ENCODE data around the gene GJC1.

GRCh38 chr17:44837196-44837595, 7.1 kb upstream of the GJC1 start:
- TF ChIP-seq, protein P1, sequence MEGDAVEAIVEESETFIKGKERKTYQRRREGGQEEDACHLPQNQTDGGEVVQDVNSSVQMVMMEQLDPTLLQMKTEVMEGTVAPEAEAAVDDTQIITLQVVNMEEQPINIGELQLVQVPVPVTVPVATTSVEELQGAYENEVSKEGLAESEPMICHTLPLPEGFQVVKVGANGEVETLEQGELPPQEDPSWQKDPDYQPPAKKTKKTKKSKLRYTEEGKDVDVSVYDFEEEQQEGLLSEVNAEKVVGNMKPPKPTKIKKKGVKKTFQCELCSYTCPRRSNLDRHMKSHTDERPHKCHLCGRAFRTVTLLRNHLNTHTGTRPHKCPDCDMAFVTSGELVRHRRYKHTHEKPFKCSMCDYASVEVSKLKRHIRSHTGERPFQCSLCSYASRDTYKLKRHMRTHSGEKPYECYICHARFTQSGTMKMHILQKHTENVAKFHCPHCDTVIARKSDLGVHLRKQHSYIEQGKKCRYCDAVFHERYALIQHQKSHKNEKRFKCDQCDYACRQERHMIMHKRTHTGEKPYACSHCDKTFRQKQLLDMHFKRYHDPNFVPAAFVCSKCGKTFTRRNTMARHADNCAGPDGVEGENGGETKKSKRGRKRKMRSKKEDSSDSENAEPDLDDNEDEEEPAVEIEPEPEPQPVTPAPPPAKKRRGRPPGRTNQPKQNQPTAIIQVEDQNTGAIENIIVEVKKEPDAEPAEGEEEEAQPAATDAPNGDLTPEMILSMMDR (IDR thresholded peaks at IDR 0.05) = no peak
- no peak for TF ChIP-seq POLR2A (IDR thresholded peaks at IDR 0.05)
